GM10248 (cell line): ENCODE measurements around the gene HTT.

Experiments
- CTCF ChIA-PET: fragments of 300-600 bp; sonication (Branson Sonifier 250); formaldehyde crosslinking; extraction: SDS; loops from one replicate; lab custom pipeline; 2021; ENCODE audit warnings: antibody characterized with exemption; lab: Yijun Ruan, JAX
- POLR2A ChIA-PET: fragments of 350-650 bp; sonication (Branson Sonifier 250); formaldehyde crosslinking; extraction: SDS; loops from one replicate; lab custom pipeline; 2020; ENCODE audit warnings: antibody characterized with exemption; lab: Yijun Ruan, JAX
- DNase-seq: peaks from one replicate; pipeline ENCODE4 v3.0.0; 2012; ENCODE audit errors: extremely low spot score
- TF ChIP-seq, protein P1 (sequence below): IDR thresholded peaks from 2 replicates; pipeline ENCODE4 v1.5.1; 2012; ENCODE audit warnings: mild to moderate bottlenecking, low read depth; ENCODE audit errors: extremely low read depth, missing control alignments, control extremely low read depth

Gene HTT

DNA sequence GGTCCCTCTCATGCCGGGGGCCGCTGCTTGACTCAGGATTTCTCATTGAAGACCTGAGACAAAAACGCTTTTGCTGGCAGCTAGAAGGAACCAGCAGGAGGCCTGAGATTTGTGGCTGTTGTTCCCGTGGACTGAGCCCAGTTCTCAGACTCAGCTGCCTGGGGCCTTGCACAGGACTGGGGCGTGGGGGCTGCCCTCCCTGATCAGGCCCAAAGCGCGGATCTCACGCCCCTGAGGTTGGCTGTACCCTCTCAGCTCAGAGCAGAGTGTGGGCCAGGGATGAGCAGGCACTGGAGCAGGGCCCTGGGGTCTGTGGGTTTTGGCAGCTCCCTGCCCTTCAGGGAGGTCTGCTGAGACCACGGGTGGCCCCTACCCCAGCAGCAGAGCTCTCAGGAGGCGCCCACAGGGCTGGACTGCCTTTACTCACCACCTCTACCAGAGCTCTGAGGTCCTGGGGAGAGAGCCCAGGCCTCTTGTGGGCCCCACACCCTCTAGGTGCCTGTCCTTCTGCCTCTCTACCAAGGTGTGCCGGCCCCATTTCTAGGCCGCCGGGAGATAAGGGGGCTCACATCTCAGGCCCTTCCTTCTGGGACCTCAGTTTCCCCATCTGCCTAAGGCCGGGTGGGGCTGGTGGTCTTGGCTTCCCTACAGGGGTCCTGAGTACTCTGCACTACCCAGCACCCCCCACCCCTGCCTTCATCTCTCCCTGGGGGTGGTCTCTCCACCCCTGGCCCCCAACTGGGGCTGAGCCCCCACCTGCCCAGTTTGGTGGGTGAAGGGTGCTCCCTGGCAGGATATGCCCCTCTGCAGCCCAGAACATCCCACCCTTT is 180.0 kb downstream of the HTT start:
- no peak for DNase-seq
- ChIA-PET POLR2A (no interaction called here), CTCF (interaction anchor here (1.8 kb wide), 1 partner anchor 13 kb away, joined by 4 read pairs; no protein-coding TSS in a partner anchor)
- TF ChIP-seq, protein P1, sequence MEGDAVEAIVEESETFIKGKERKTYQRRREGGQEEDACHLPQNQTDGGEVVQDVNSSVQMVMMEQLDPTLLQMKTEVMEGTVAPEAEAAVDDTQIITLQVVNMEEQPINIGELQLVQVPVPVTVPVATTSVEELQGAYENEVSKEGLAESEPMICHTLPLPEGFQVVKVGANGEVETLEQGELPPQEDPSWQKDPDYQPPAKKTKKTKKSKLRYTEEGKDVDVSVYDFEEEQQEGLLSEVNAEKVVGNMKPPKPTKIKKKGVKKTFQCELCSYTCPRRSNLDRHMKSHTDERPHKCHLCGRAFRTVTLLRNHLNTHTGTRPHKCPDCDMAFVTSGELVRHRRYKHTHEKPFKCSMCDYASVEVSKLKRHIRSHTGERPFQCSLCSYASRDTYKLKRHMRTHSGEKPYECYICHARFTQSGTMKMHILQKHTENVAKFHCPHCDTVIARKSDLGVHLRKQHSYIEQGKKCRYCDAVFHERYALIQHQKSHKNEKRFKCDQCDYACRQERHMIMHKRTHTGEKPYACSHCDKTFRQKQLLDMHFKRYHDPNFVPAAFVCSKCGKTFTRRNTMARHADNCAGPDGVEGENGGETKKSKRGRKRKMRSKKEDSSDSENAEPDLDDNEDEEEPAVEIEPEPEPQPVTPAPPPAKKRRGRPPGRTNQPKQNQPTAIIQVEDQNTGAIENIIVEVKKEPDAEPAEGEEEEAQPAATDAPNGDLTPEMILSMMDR: no peak

DNA sequence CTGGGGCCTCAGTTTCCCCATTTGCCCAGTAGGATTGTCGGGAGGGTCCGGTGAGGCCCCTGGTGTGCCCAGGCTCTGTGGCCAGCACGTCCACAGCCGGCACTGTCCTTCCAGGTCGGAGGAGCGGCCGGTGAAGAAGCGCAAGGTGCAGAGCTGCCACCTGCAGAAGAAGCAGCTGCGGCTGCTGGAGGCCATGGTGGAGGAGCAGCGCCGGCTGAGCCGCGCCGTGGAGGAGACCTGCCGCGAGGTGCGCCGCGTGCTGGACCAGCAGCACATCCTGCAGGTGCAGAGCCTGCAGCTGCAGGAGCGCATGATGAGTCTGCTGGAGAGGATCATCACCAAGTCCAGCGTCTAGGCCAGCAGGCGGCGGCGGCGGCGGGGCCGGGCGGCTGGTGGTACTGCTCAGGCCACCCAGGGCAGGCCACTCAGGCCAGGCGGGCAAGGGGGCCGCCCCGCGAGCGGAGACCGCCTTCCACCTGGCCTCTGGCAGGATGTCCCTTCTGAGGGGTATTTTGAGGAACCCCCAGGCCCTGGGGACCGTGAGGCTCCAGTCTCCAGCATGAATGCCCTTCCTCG is 181.2 kb downstream of the HTT start:
- POLR2A ChIA-PET: interaction anchor here (0.7 kb wide), 1 partner anchor 16 kb away, joined by 4 read pairs; no protein-coding TSS in a partner anchor
- TF ChIP-seq, protein P1: no peak
- no peak for DNase-seq
- CTCF ChIA-PET: no interaction called here

DNA sequence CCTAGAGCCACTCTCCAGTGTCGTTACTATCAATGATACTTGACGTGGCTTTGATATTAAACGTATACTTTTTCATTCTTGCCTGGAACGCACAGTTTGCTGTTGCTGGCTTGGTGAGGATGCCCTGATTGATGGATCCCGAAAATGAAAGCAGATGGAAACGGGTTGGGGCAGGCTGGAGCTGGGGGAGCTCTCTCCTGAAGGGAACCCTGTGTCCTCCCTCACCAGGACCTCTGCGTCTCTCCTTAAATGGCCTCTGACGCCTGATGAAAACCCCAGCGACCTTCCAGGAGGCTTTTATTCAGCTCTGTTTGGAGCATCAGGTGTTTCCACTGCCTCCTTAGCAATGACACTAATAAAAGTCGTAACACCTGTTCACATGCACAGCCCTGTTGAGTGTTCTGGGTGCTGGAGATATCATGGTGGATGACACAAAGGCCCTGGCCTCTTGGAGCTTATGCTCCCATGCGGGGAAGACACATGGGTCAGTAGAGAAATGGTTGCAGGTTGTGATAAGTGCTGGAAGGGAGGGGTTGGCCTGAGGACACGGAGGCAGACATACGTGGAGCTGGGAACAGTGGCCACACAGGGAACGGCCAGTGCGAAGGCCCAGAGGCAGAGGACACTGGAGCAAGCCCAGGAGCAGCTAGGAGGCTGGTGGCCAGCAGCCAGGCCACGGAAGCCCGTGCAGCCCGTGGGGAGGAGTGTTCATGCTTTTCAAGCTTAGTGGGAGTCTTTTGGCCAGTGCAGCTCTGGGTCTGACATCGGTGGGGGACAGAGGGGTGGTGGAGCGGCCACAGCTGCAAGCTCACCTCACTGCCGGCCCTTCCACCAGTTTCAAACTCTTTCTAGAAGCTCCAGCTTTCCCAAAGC is 182.0 kb downstream of the HTT start:
- ChIA-PET CTCF (interaction anchor here (1.2 to 1.6 kb wide), 3 partner anchors 10 to 224 kb away, joined by 3 to 4 read pairs (median 4); no protein-coding TSS in a partner anchor), POLR2A (no interaction called here)
- TF ChIP-seq, protein P1: no peak
- no peak for DNase-seq

DNA sequence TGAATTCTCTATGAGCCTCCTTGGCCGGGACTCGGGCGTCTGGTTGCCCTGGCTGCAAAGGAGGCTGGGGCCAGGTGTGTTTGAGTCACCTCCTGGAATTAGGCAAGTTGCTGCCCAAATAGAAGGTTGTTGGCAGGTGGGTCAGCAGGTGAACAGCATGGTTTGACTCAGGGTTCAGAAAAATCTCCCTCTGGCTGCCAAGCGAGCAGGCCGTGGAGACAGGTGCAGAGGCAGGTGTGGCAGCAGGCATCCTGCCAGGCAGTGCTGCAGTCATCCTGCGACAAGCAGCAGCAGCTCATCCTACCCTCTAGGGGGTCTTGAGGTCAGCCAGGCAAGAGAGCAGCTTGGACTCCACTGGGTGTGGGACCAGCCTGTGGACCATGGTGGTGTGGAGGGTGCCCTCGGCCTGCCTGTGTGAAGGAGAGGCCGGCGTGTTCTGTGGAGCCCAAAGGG is 182.6 kb downstream of the HTT start:
- CTCF ChIA-PET: interaction anchor here (0.9 to 1.6 kb wide), 4 partner anchors 11 to 224 kb away, joined by 3 to 4 read pairs (median 4); no protein-coding TSS in a partner anchor
- no peak for DNase-seq
- TF ChIP-seq, protein P1: no peak
- POLR2A ChIA-PET: no interaction called here

DNA sequence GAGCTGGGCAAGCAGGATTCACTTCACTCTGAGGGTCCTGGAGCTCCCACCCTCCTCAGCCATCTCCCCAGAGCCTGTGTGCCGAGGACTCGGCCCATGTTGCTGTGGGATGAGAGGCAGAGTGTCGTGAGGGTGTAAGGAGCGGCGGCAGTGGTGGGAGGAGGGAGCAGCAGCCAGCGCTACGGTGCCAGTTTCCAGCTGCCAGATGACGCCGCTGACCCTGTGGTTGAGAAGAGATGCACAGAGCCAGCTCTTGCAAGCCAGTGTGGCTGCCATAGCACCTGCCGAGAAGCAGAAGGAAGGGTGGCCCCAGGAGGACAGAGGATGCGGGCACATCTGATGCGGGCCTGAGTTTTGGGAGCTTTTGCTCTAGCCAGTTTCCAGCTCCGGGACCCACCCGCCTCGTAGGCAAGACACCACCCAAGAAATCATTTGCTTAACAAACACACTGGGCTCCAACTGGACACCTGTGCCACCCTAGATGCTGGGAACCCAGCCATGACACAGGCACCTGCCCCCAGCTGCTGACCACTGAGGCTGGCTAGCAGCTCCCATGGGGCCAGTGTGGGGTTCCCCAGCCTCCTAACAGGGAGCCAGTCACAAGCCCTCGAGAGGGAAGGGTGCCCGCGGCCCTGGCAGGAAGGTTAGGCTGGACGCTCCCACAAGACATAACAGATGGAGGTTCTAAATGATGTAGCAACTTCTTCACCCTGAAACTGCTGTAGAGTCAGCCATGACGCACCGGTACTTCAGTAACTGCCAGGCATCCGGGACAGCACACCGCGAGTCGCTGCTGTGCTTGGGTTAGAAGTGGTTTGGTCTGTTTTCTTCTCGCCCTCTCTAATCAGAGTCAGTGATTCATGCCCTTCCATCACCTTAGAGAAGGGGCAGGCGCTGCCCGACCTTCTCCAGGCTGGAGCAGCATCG is 183.3 kb downstream of the HTT start:
- POLR2A ChIA-PET: interaction anchor here (1.2 kb wide), 1 partner anchor 9 kb away, joined by 3 read pairs; the partner anchor contains the start of gene MSANTD1
- TF ChIP-seq, protein P1: no peak
- CTCF ChIA-PET: interaction anchor here (0.9 to 1.6 kb wide), 4 partner anchors 11 to 223 kb away, joined by 3 to 4 read pairs (median 3); no protein-coding TSS in a partner anchor
- no peak for DNase-seq
